Measurements from ENCODE around the gene ACSL4. TPM values are rescaled to one million over a fixed set of nuclear protein-coding genes. Genes with fewer than 3 reads are reported as not detected.
"Not testable (repeated sequence)": the region's sequence is repeated elsewhere in the genome, so short reads cannot be mapped to it uniquely, and the experiment has no call there.

ACSL4 gene
- polyA plus RNA-seq, 1 donor = 14.7 TPM

GRCh38 chrX:109733613-109734083 is 591 bp upstream of the ACSL4 start:
- H3K9me3 ChIP-seq (ENCODE audit: control insufficient read depth, low read depth, low read length) = no peaks in the 10 kb centered on the region
- no peaks in the 10 kb centered on the region for H3K27me3 ChIP-seq (ENCODE audit: control insufficient read depth, insufficient read depth, low read length)
- no peak for DNase-seq
- peak overlapping the region; percentile 39 for H3K27ac ChIP-seq (ENCODE audit: low read length)
- H3K4me1 ChIP-seq (ENCODE audit: control insufficient read depth, insufficient read depth, low read length) = no peaks in the 10 kb centered on the region
- H3K4me3 ChIP-seq (ENCODE audit: low read length) = peak overlapping the region; percentile 49
- no peaks in the 10 kb centered on the region for H3K36me3 ChIP-seq (ENCODE audit: control insufficient read depth, insufficient read depth, low read length)
- WGBS (ENCODE audit: insufficient coverage, low lambda C conversion rate) = no CpG with 5 or more reads among the region's 15 CpGs

DNA sequence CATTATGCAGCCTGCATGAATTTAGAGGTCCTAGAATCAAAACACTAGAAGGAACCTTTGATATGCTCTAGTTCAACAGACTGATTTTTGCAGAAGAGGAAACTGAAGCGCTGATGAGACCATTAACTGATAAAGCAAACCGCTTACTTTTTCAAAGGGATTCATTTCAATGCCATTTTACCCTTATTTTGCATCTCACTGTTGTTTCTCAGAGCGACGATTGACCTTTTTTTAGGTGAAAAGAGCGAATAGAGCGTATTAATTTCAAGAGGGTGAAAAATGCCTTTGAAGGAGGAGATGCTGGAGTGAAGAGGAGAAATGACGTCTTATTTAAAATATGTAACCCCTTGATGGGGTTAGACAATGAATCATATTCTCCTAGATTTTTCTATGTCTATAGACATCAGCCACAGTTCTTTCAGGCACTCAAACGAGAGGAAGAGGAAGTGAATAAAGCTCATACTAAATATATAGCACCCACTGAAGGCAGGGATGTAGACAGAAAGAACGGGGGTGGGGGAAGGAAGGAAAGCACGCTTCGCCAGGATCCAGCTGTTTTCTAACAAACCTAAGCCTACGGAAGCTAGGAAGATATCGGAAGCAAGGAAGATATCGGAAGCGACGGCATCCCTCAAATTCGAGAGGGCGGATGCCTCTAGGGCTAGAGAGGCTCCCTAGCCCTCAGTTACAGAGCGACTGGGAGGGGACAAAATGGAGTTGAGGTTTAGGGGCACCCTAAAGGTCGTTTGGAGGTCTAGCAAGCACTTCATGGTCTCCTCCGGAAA is 848 bp downstream of the ACSL4 start:
- peak in 1 of 2 donors; percentile 24 for DNase-seq
- H3K9me3 ChIP-seq (ENCODE audit: control insufficient read depth, low read depth, low read length) = no peaks in the 10 kb centered on the region
- H3K27ac ChIP-seq (ENCODE audit: low read length) = peak overlapping the region; percentile 55
- no peaks in the 10 kb centered on the region for H3K36me3 ChIP-seq (ENCODE audit: control insufficient read depth, insufficient read depth, low read length)
- peak overlapping the region; percentile 90 for H3K4me3 ChIP-seq (ENCODE audit: low read length)
- no peaks in the 10 kb centered on the region for H3K27me3 ChIP-seq (ENCODE audit: control insufficient read depth, insufficient read depth, low read length)
- no CpG with 5 or more reads among the region's 21 CpGs for WGBS (ENCODE audit: insufficient coverage, low lambda C conversion rate)
- no peaks in the 10 kb centered on the region for H3K4me1 ChIP-seq (ENCODE audit: control insufficient read depth, insufficient read depth, low read length)

- Histone ChIP-seq H3K9me3 (ENCODE audit: control insufficient read depth, low read depth, low read length) (no peaks in the 10 kb centered on the region), H3K36me3 (ENCODE audit: control insufficient read depth, insufficient read depth, low read length) (no peaks in the 10 kb centered on the region), H3K27me3 (ENCODE audit: control insufficient read depth, insufficient read depth, low read length) (no peaks in the 10 kb centered on the region), H3K27ac (ENCODE audit: low read length) (no peak overlapping the region), H3K4me3 (ENCODE audit: low read length) (no peak overlapping the region), H3K4me1 (ENCODE audit: control insufficient read depth, insufficient read depth, low read length) (no peaks in the 10 kb centered on the region)
- no peak for DNase-seq
- 60% methylated on average over 1 of the region's 1 CpG for WGBS (ENCODE audit: insufficient coverage, low lambda C conversion rate)
Measured at GRCh38 chrX:109728173-109728535, 4.9 kb downstream of the ACSL4 start.

DNA sequence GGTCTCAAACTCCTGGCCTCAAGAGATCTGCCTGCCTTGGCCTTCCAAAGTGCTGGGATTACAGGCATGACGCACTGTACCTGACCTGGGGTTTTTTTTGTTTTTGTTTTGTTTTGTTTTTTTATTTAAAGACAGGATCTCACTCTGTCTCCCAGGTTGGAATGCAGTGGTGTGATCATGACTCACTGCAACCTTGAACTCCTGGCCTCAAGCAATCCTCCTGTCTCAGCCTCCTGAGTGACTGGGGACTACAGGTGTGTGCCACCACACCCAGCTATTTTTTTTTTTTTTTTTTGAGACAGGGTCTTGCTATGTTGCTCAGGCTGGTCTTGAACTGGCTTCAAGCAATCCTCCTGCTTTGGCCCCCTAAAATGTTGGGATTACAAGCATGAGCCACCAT is 8.1 kb downstream of the ACSL4 start:
- not testable (repeated sequence) for DNase-seq; H3K27me3 ChIP-seq (ENCODE audit: control insufficient read depth, insufficient read depth, low read length); H3K27ac ChIP-seq (ENCODE audit: low read length); H3K4me3 ChIP-seq (ENCODE audit: low read length); H3K4me1 ChIP-seq (ENCODE audit: control insufficient read depth, insufficient read depth, low read length); H3K9me3 ChIP-seq (ENCODE audit: control insufficient read depth, low read depth, low read length); H3K36me3 ChIP-seq (ENCODE audit: control insufficient read depth, insufficient read depth, low read length)
- WGBS (ENCODE audit: insufficient coverage, low lambda C conversion rate) = no CpG with 5 or more reads among the region's 1 CpG

DNA sequence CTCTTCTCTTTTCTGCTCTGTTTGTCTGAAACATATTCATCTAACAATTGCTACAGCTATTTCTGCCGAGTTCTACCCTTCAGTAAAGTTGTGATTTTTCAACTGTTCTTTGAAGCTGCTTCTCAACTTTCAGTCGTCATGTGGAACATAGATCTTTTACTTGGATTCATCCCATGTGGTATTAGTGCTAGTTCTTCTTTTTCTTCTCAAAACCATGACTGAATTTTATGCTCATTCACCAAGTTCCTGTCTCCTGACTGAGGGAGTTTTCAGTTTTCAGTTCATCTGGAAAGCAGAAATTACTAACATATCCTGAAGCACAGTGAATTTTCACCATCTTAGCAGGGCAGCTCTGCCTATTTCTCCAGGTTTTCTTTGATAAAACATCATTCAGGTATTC is 12.1 kb downstream of the ACSL4 start:
- Histone ChIP-seq H3K27ac (ENCODE audit: low read length) (no peak overlapping the region), H3K9me3 (ENCODE audit: control insufficient read depth, low read depth, low read length) (no peaks in the 10 kb centered on the region), H3K27me3 (ENCODE audit: control insufficient read depth, insufficient read depth, low read length) (no peaks in the 10 kb centered on the region), H3K4me3 (ENCODE audit: low read length) (no peak overlapping the region), H3K4me1 (ENCODE audit: control insufficient read depth, insufficient read depth, low read length) (no peaks in the 10 kb centered on the region), H3K36me3 (ENCODE audit: control insufficient read depth, insufficient read depth, low read length) (no peaks in the 10 kb centered on the region)
- no peak for DNase-seq
- 60% methylated on average over 1 of the region's 2 CpGs for WGBS (ENCODE audit: insufficient coverage, low lambda C conversion rate)

- Histone ChIP-seq H3K27me3 (ENCODE audit: control insufficient read depth, insufficient read depth, low read length) (no peaks in the 10 kb centered on the region), H3K4me3 (ENCODE audit: low read length) (no peak overlapping the region), H3K4me1 (ENCODE audit: control insufficient read depth, insufficient read depth, low read length) (no peaks in the 10 kb centered on the region), H3K36me3 (ENCODE audit: control insufficient read depth, insufficient read depth, low read length) (no peaks in the 10 kb centered on the region), H3K9me3 (ENCODE audit: control insufficient read depth, low read depth, low read length) (no peaks in the 10 kb centered on the region), H3K27ac (ENCODE audit: low read length) (no peak overlapping the region)
- no CpG with 5 or more reads among the region's 2 CpGs for WGBS (ENCODE audit: insufficient coverage, low lambda C conversion rate)
- no peak for DNase-seq
Measured at GRCh38 chrX:109719264-109719663, 13.8 kb downstream of the ACSL4 start.

GRCh38 chrX:109716431-109717028 is 16.5 kb downstream of the ACSL4 start:
- DNase-seq = no peak
- Histone ChIP-seq H3K4me3 (ENCODE audit: low read length) (no peak overlapping the region), H3K27me3 (ENCODE audit: control insufficient read depth, insufficient read depth, low read length) (no peaks in the 10 kb centered on the region), H3K4me1 (ENCODE audit: control insufficient read depth, insufficient read depth, low read length) (no peaks in the 10 kb centered on the region), H3K36me3 (ENCODE audit: control insufficient read depth, insufficient read depth, low read length) (no peaks in the 10 kb centered on the region), H3K27ac (ENCODE audit: low read length) (no peak overlapping the region), H3K9me3 (ENCODE audit: control insufficient read depth, low read depth, low read length) (no peaks in the 10 kb centered on the region)
- no CpG with 5 or more reads among the region's 1 CpG for WGBS (ENCODE audit: insufficient coverage, low lambda C conversion rate)

DNA sequence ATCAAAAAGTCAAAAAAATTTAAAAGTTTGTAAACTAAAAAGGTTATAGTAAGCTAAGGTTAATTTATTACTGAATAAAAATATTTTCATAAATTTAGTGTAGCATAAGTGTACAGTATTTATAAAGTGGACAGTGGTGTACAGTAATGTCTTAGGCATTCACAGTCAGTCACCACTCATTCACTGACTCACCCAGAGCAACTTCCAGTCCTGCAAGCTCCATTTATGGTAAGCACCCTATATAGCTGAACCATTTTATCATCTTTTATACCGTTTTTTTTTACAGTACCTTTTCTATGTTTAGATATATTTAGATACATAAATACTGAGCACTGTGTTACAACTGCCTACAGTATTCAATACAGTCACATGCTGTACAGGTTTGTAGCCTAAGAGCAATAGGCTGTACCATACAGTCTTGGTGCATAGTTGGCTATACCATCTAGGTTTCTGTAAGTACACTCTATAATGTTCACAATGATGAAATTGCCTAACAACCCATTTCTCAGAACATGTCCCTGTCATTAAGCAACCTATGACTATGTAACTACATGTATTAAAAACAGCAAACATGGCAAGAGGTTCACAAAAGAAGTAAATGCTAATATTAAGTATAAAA is 18.6 kb downstream of the ACSL4 start:
- no peak overlapping the region for H3K4me3 ChIP-seq (ENCODE audit: low read length)
- H3K4me1 ChIP-seq (ENCODE audit: control insufficient read depth, insufficient read depth, low read length) = no peaks in the 10 kb centered on the region
- no peaks in the 10 kb centered on the region for H3K27me3 ChIP-seq (ENCODE audit: control insufficient read depth, insufficient read depth, low read length)
- no peak overlapping the region for H3K27ac ChIP-seq (ENCODE audit: low read length)
- H3K9me3 ChIP-seq (ENCODE audit: control insufficient read depth, low read depth, low read length) = no peaks in the 10 kb centered on the region
- no peak for DNase-seq
- H3K36me3 ChIP-seq (ENCODE audit: control insufficient read depth, insufficient read depth, low read length) = no peaks in the 10 kb centered on the region
- no CpG with 5 or more reads among the region's 1 CpG for WGBS (ENCODE audit: insufficient coverage, low lambda C conversion rate)

DNA sequence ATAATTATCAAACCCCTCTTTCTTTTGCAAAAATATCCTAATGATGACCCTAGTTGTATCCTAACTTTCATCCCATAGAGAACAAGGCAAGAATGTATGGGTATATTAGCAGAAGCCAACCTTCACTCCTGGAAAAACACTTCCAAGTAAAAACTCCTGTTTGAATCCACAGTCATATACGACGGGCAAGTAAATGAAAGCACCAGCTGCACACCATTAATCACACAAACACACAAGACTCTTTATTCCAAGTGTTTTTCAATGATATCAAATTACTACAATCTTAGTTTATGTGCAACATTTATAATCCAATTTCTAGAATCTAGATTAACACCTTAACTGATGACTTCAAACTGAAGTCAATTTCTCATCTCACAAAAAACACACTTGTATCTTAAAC is 22.9 kb downstream of the ACSL4 start:
- H3K27ac ChIP-seq (ENCODE audit: low read length) = no peak overlapping the region
- H3K4me3 ChIP-seq (ENCODE audit: low read length) = no peak overlapping the region
- no peaks in the 10 kb centered on the region for H3K9me3 ChIP-seq (ENCODE audit: control insufficient read depth, low read depth, low read length)
- DNase-seq = no peak
- no peaks in the 10 kb centered on the region for H3K4me1 ChIP-seq (ENCODE audit: control insufficient read depth, insufficient read depth, low read length)
- H3K36me3 ChIP-seq (ENCODE audit: control insufficient read depth, insufficient read depth, low read length) = no peaks in the 10 kb centered on the region
- no CpG with 5 or more reads among the region's 2 CpGs for WGBS (ENCODE audit: insufficient coverage, low lambda C conversion rate)
- no peaks in the 10 kb centered on the region for H3K27me3 ChIP-seq (ENCODE audit: control insufficient read depth, insufficient read depth, low read length)

GRCh38 chrX:109709129-109709631 is 23.9 kb downstream of the ACSL4 start:
- no peak overlapping the region for H3K4me3 ChIP-seq (ENCODE audit: low read length)
- no CpG with 5 or more reads among the region's 3 CpGs for WGBS (ENCODE audit: insufficient coverage, low lambda C conversion rate)
- no peak for DNase-seq

More at GRCh38 chrX:109709129-109709631, 23.9 kb downstream of the ACSL4 start:
- no peaks in the 10 kb centered on the region for H3K27me3 ChIP-seq (ENCODE audit: control insufficient read depth, insufficient read depth, low read length)
- no peaks in the 10 kb centered on the region for H3K4me1 ChIP-seq (ENCODE audit: control insufficient read depth, insufficient read depth, low read length)
- H3K9me3 ChIP-seq (ENCODE audit: control insufficient read depth, low read depth, low read length) = no peaks in the 10 kb centered on the region
- H3K36me3 ChIP-seq (ENCODE audit: control insufficient read depth, insufficient read depth, low read length) = no peaks in the 10 kb centered on the region
- no peak overlapping the region for H3K27ac ChIP-seq (ENCODE audit: low read length)

All from large intestine (tissue), 3 donors.